HG03354 (cell line): ENCODE results near the gene ERGIC1.
A peak's percentile ranks its signal among the peaks of the same experiment; 100 is the strongest.
"Not testable (repeated sequence)": the region's sequence is repeated elsewhere in the genome, so short reads cannot be mapped to it uniquely, and the experiment has no call there.

Source experiments
- ATAC-seq: cut with Tn5 transposase; IDR thresholded peaks from one replicate; pipeline ENCODE4 v1.9.1; 2021; ENCODE audit warnings: mild to moderate bottlenecking; ENCODE audit not compliant: unreplicated experiment, poor library complexity, severe bottlenecking

Gene ERGIC1

DNA sequence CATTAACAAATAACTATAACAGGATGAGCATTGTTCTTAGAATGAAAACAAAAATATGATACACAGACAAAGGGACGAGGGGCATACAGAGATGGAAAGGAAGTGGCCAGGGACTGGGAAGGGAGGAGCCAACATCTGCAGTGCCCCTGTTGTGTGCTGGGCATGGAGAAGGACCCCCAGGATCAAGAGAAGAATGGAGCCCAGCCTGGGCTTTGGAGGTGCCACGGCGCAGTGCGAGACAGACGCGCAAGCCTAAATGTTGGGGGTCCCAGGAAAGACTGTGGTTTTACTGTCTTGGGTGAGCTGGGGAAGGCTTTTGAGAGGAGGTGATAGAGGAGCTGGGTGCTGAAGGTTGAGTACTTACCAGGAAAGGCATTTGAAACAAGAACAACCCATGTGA lies 34.6 kb upstream of the ERGIC1 start:
- no peak for ATAC-seq

DNA sequence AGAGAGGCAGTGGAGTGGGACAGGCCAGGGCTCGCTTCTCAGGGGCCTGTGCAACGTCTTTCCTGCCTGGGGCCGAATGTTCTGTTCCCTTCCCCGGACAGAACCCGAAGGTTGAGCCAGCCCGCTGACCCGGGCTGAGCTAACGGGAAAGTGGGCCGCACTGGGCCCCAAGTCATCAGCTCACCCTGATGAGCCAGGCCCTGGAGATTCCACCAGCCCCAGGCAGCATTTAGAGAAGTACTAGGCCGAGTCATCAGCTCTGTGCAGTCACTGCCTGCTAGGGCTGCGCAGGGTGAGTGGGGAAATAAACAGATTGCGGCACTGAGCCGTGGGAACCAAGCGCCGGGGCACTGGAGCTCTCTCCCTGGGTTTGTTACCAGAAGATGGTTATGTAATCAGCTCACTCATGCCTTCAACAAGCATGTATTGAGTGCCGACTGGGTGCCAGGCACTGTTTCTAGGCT lies 33.9 kb upstream of the ERGIC1 start:
- ATAC-seq: no peak

DNA sequence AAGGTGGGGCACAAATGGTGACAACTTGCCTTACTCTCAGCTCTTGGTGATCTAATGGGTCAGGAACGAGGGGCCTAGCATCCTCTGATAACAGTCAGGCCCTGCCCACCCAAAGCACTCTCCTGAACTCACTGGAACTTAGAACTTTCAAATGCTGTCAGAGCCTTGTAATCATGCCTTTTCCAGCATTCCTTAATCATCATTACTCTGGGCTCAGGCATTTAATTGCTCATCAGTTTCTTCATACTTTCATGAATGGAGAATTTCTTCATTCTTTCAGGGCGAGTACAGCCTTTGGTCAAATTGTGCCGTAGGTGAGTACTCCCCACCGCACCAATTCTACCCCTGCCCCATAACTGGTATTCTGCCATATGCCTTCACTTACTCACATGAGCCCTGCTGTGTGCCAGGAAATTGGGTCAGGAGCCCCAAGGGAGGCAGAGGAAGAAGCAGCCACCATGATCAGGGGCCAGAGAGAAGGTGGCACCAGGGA lies 32.8 kb upstream of the ERGIC1 start:
- ATAC-seq: no peak

DNA sequence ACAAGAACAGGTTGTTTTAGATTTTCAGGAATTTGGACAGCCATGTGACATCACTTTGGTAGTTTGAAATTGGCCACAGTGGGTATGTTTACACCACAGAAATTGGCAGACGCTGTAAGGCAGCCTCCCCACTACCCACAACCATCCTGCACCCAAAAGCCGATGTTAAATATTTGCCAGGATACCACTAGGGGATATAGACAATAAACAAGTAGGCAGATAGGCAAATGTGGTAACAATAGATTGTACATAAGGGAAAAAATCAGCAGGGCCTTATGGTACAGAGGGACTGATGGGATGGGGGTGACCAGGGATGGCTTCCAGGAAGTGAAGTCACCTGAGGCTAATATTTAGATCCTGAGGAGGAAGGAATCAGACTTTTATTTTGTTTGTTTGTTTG lies 31.9 kb upstream of the ERGIC1 start:
- no peak for ATAC-seq

DNA sequence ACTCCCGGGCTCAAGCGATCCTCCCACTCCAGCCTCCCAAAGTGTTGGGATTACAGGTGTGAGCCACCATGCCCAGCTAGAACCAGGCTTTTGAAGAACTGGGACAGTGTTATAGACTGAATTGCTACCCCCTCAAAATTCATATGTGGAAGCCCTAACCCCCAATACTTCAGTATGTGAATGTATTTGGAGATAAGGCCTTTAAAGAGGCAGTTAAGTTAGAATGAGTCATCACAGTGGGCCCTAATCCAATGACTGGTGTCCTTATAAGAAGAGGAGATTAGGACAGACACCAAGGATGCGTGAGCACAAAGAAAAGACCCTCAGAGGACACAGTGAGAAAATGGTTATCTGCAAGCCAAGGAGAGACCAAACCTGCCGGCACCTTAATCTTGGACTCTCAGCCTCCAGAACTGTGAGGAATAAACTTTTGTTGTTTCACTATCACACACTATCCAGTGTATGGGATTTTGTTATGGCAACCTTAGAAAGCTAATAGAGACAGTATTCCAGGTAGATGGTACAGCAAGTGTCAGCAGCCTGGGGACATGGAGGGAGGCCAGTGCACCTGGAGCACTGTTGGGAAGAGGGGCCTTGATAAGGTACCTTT lies 31.4 kb upstream of the ERGIC1 start:
- ATAC-seq: no peak

DNA sequence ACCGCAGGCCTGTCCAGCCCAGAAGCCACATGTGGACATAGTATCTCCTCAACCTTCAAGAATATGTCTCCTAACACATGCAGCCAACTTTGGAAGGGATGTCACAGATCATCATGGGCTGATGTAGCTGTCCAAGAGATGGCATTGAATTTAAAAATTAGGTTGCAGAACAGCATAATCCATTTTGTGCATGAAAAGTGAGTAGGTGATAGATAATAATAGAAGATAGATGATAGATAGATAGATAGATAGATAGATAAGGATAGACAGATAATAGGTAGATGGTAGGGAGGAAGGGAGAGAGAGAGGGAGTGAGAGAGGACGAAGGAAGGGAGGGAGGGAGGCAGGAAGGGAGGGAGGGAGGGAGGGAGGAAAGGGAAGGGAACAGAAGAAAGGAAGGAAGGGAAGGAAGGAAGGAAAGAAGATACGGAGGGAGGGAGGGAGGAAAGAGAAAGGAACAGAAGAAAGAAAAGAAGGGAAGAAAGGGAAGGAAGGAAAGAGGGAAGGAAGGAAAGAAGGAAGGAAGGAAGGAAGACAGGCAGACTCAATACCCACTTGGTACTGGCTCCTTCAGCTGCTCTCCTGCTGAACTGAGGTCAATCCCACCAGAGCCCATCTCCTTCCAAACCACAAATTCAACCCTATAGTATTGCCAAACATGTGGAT lies 28.9 kb upstream of the ERGIC1 start:
- ATAC-seq: no peak

DNA sequence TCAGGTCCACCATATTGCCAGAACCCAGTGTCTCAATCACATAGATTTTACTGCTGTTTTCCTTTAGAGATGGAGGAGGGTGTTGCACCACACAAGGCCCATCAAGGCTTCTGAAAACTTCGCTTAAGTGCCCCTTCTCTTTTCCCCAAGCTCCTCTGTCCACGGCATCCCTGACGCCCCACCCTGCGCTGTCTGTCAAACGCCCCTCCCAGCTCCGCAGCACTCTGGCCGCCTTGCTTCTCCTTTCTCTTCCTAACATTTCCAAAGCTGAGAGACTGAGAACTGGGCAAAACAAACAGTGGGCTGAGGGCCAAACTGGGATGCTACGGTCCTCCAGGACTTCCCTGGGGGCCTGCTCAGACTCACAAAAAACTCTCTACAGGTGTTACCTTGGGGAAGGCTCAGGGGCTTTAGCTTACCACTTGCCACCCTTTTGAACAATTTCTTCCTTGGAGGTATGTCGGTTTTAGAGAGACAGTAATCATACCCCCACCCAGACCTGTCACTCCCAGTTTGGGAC lies 28.3 kb upstream of the ERGIC1 start:
- no peak for ATAC-seq

DNA sequence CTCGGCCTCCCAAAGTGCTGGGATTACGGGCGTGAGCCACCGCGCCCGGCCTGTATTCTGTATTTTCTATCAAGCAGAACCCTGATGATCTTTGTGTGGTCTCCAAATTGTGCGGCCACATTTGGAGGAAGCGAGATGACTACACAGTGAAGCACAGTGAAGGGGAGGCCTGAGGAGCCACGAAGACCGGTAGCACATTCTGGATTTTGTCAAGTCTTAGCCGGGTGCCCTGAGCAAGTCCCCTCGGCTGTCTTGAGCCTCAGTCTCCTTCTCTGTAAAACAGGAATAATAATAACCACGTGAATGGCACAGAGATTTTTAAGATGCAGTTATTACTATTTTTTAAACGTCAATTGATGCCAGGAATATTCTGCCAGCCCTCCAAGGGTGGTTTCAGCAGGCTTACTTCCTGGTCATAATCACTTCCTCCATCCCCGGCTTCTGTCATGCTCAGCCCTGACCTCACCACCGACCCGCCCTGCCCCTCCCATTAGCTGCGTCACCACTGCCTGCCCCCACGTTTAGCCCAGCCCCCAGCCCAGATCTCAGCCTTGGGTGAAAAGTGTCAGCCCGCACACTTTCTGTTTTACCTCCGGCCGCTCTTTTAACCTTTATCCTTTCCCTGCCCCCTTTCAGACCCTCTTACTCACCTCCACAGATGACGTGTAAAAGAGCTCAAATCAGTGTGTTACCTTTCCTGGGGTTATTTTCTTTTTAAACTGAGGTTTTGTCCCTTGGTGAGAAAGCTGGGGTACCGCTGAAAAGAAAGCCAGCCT lies 27.0 kb upstream of the ERGIC1 start:
- peak; percentile 98 for ATAC-seq

DNA sequence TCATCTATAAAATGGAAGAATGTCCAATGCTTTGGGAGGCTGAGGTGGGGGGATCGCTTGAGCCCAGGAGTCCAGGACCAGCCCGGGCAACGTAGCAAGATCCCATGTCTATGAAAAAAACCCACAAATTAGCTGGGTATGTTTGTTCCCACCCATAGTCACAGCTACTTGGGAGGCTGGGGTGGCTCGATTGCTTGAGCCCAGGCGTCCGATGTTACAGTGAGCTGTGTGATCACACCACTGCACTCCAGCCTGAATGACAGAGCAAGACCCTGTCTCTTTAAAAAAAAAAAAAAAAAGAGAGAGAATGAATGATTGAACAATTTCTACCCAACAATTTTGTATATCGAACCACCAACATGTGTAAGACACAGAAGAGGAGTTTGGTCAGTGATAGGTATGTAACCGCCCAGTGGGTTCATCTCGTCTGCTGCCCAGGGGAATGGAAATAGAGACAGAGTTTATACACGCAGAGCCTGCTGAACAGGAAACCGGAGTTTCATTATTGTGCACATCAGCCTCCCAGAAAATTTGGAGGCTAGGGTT lies 26.2 kb upstream of the ERGIC1 start:
- no peak for ATAC-seq

DNA sequence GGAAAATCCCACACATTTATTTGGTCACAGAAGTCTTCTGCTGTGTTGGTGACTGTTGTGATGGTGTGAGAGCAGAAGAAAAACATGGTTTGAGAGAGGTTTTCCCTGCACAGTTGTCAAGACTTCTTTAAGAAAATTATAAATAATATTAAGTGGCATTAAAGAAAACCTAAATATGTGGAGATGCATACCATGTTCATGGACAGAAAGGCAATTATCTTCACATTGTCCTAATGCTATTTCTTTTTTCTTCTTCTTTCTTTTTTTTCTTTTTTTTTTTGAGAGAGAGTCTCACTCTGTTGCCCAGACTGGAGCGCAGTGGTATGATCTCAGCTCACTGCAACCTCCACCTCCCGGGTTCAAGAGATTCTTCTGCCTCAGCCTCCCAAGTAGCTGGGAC lies 24.3 kb upstream of the ERGIC1 start:
- ATAC-seq: no peak

DNA sequence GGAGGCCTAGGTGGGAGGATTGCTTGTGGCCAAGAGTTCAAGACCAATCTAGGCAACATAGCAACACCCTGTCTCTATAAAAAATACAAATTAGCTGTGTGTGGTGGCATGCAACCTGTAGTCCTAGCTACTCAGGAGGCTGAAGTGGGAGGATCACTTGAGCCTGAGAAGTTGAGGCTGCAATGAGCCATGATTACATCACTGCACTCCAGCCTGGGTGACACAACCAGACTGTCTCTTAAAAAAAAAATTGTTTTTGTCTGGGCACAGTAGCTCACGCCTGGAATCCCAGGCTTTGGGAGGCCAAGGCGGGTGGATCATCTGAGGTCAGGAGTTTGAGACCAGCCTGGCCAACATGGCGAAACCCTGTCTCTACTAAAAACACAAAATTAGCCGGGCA lies 23.1 kb upstream of the ERGIC1 start:
- ATAC-seq: not testable (repeated sequence)

DNA sequence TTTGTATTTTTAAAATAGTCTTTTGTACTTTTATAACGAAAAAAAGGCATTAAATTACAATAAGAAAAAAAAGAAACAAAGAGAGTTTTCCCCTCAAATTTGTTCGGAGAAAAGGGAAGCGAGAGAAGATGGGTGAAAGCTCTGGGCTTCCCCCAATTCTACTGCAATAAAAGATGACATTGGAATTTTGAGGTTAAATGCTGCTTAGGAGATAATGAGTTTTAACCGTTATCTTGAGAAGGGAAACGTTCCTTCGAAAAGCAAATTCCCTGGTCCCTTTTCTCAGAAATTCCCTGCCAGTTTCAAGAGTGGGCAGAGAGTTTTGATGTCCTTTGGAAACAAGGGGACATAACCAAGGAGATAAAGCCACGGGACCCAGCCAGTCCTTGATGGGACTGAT lies 18.4 kb upstream of the ERGIC1 start:
- no peak for ATAC-seq

DNA sequence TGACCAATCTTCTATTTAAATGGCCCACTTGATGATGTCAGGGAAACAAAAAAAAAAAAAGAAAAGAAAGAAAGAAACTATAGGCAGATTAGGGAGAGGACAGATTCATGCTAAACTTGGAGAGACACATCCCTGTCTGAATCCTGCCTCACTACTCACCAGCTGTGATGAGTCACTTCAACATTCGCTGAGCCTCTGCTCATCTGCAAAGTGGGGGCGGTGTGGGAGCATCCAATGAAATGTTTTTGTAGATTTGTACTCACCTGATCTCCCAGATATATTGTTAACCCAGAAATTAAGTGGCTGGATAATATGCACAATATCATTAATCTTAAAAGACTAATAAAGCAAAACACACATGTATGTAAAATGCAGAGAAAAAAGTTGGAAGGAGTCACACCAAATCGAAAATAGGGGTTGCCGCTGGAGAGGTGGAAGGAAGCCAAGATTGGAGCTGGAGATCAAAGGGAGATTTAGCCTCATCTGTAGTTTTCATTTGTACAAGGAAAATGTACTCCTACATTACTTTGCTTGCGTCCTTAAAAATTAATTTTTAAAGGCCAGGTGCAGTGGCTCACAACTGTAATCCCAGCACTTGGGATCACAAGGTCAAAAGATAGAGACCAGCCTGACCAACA lies 17.0 kb upstream of the ERGIC1 start:
- ATAC-seq: no peak

DNA sequence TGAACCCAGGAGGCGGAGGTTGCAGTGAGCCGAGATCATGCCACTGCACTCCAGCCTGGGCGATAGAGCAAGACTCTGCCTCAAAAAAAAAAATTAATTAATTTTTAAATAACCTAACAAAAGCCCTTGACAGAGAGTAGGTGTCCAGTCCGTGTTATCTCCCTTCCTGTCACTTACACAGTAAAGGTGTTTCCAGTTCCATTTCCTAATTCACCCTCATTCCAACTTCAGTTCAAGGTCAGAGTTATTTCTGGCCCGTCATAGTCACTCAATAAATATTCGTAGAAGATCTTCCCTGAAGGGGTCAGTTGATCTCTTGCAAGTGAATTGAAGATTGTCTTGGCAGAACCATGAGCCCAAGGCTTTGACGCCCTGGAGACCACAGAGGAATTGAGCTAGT lies 16.4 kb upstream of the ERGIC1 start:
- ATAC-seq: no peak

DNA sequence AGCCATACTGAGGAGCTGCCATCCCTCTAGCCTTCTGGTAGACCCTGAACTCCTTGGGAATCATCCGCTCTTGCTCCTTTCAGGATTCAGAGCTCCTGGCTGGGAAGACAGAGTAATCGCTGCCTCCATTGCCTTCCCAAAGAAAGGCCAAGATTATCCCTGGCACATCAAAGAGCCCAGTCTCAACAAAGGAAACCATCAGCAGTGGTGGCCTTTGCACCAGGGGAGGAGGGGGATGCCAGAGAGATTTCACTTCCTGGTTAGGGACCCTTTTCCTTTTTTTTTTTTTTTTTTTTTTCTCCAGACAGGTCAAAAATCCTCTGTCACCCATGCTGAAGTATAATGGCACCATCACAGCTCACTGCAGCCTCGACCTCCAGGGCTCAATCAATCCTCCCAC lies 16.0 kb upstream of the ERGIC1 start:
- ATAC-seq: no peak

DNA sequence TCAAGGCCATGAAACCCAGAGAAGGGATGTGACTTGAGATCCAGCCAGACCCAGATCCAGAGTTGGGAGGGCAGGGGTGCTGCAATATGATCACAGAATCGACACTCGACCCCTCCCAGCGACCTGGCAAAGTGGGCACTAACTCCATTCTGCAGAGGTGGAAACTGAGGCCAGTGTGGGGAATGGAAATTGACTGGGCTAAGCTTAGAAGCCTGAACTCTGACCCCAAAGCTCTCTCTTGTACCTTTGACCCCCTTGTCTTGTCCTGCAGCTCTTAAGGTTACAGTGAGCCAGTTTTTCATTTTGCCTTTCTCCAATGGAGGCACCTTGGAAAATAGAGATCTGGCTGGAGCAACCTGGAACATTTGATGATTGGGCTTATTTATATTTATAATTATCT lies 14.5 kb upstream of the ERGIC1 start:
- ATAC-seq: no peak

DNA sequence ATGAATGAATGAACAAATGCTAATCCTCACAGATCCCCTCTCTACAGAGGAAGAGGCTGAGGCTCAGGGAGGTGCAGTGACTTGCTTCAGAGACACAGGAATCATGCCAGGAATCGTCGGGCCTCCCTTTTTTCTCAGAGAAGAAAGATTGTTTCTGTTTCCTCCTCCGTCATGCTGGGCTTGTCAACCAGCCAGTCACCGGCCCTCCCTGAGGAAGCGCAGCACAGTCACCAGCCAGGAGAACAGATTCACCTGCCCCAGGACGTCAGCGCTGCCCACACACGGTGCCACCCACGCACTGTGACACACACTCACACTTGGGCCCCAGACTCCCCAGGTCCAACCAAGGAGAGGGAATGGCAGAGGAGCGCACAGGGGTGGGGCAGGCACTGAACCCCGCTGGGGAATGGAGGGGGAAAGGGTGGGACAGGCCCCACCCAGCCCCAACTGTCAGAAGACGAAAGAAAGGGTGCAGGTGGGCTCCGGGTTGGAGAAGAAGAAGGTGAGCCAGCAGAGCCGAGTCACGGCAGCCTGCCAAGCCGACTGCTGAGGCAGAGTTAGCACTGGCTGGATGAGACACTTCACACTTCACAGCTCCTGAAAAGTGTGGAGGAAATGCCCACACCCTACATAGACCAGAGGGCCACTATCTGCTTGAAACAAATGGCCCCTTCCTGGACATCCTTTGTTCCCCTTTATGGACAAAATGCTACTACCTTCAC lies 13.8 kb upstream of the ERGIC1 start:
- no peak for ATAC-seq

DNA sequence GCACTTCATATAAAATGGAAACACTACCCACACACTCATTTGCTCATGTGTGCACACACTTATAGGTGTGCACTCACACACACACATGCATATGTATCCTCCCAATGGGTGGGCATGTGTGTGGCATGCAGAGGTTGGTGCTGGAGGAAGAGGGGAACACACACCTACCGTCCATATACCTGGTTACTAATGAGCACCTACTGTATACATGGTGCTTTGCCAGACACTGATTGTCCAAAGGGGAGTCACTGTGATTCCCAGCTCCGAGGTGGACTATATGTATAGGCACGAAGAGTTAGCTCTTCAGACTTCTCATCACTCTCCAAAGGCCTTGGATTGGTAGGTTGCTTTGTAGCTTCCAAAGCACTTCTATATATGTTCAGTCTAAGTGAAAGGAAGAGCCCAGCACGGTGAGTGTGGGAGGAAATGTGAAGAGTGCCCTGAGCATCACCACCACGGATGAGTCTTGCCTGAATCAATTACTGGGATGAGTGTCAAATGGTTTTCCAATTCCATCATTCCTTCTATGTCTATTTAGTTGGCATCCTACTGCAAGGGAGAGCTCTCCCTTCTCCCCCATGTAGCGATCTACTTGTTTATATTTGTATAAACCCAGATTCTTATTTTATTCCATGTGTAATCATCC lies 12.6 kb upstream of the ERGIC1 start:
- no peak for ATAC-seq

DNA sequence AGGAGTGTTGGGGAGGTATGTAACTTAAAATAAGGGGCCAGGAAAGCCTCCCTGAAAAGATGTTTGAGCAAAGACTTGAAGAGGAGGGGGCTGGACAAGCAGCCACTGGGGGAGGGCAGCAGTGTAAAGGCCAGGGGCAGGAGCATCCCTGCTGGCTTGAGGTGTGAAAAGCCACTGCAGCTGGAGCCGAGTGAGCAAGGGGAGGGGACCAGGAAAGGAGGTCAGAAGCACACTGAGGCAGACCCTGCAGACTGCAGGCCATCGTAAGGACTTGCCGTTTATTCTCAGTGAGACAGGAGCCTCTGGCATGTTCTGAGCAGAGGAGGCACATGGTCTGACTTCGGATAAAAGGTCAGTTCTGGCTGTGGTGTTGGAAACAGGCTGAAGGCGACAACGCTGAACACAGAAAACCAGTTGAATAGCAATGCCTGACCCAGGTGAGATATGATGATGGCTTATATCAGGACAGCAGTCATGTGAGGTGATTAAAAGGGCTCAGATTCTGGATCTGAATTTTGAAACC lies 10.2 kb upstream of the ERGIC1 start:
- no peak for ATAC-seq
